Measurements from ENCODE around the gene BTAF1. TPM values are rescaled to one million over a fixed set of nuclear protein-coding genes. Genes with fewer than 3 reads are reported as not detected.
A peak's percentile ranks its signal among the peaks of the same experiment; 100 is the strongest.

Gene BTAF1
- total and polyA plus RNA-seq, 10 of the 15 experiments (the other 5 are each of a cell fraction or from before 2014, with no cell fraction given): 11.8 to 157 (median 55.5) TPM

DNA sequence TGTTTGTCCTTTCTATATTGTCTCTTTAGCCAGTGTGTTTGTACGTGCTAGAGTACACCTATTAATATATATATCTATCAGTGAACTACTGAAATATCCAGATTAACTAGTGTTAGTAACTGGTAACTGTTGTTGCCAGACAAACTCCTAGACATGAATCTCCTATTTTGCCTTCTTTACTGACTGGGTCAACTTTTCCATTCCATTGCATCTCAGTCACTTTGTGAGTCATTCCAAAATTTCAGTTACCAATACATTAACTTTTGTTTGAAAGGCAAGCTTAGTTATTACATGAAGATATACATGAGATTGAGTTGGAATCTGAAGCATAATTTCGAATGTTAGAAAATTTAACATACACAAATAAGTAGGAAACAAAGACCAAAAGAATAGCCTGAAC is 51.4 kb downstream of the BTAF1 start:
- POLR2A ChIA-PET: interaction anchor here (1.0 to 1.5 kb wide), 2 partner anchors 51 to 126 kb away, joined by 3 to 8 read pairs; partner anchors contain the start of gene BTAF1
- FAIRE-seq: no peak
- intact Hi-C loops (cut with micrococcal nuclease; ENCODE audit: unreplicated experiment): no loop called here

More for the DNA sequence above, 51.4 kb downstream of the BTAF1 start:
- Histone ChIP-seq H4K20me1 (ENCODE audit: control insufficient read depth, insufficient read depth) (no peaks in the 10 kb centered on the region), H3K27me3 (replicated peaks in 1 of 2; ENCODE audit: control insufficient read depth in 2 of 2, insufficient read depth in 2 of 2, low read length in 1 of 2) (no peaks in the 10 kb centered on the region), H2AFZ (ENCODE audit: control insufficient read depth, low read depth, low read length) (no peak overlapping the region), H3K4me3 (no peak overlapping the region), H3K36me3 (ENCODE audit: control insufficient read depth in 2 of 2, insufficient read depth in 2 of 2, low read length in 1 of 2) (peaks cover 0 to 3% of the 10 kb centered on the region in 2 experiments; a peak in 3 of 4 replicates), H3K4me1 (ENCODE audit: control insufficient read depth, insufficient read depth, low read length) (peaks cover 16% of the 10 kb centered on the region), H3K9me3 (replicated peaks; ENCODE audit: control insufficient read depth, insufficient read depth, low read length) (no peaks in the 10 kb centered on the region; the same call in 2 of the 3 replicates), H3K27ac (ENCODE audit: control insufficient read depth, insufficient read depth) (no peak overlapping the region), H3K9ac (ENCODE audit: control insufficient read depth, insufficient read depth, low read length) (no peak overlapping the region), H3K79me2 (ENCODE audit: control insufficient read depth, insufficient read depth, low read length) (no peaks in the 10 kb centered on the region), H3K4me2 (ENCODE audit: control insufficient read depth, insufficient read depth) (no peak overlapping the region)
- 73% methylated on average over 2 of the region's 2 CpGs for WGBS (ENCODE audit: insufficient coverage, insufficient replicate concordance, low lambda C conversion rate, missing lambda C conversion rate)
- in situ Hi-C loops (cut with MboI): no loop called here
- ChIA-PET CTCF (interaction anchor here (0.6 to 1.6 kb wide), 3 partner anchors 14 to 99 kb away, joined by 3 to 5 read pairs (median 4); no protein-coding TSS in a partner anchor), SMC1A (ENCODE audit: uncharacterized antibody, unreplicated experiment) (interaction anchor here (0.8 to 1.5 kb wide), 4 partner anchors 47 to 72 kb away, joined by 3 to 4 read pairs (median 3); no protein-coding TSS in a partner anchor), RAD21 (ENCODE audit: unreplicated experiment) (no interaction called here)
- DNase-seq (ENCODE audit: low read depth, low spot score) (peak; percentile 5), ATAC-seq (peak; percentile 23)
- no TSS peak for BruUV-seq (replicated peaks)
- TF ChIP-seq SREBF1 (IDR thresholded peaks at IDR 0.05; ENCODE audit: low read length): no peak
- TF ChIP-seq ATF7 (IDR thresholded peaks at IDR 0.05; ENCODE audit: low read depth): peak; percentile 18; the same call in 1 of the 2 replicates
- peak; percentile 17; the same call in 1 of the 2 replicates for TF ChIP-seq NFIC (IDR thresholded peaks at IDR 0.05; ENCODE audit: low read depth, low read length)
- no peak for TF ChIP-seq SUPT20H (IDR thresholded peaks at IDR 0.05; ENCODE audit: borderline replicate concordance, control insufficient read depth, low read depth, low read length)
- TF ChIP-seq, protein P1, sequence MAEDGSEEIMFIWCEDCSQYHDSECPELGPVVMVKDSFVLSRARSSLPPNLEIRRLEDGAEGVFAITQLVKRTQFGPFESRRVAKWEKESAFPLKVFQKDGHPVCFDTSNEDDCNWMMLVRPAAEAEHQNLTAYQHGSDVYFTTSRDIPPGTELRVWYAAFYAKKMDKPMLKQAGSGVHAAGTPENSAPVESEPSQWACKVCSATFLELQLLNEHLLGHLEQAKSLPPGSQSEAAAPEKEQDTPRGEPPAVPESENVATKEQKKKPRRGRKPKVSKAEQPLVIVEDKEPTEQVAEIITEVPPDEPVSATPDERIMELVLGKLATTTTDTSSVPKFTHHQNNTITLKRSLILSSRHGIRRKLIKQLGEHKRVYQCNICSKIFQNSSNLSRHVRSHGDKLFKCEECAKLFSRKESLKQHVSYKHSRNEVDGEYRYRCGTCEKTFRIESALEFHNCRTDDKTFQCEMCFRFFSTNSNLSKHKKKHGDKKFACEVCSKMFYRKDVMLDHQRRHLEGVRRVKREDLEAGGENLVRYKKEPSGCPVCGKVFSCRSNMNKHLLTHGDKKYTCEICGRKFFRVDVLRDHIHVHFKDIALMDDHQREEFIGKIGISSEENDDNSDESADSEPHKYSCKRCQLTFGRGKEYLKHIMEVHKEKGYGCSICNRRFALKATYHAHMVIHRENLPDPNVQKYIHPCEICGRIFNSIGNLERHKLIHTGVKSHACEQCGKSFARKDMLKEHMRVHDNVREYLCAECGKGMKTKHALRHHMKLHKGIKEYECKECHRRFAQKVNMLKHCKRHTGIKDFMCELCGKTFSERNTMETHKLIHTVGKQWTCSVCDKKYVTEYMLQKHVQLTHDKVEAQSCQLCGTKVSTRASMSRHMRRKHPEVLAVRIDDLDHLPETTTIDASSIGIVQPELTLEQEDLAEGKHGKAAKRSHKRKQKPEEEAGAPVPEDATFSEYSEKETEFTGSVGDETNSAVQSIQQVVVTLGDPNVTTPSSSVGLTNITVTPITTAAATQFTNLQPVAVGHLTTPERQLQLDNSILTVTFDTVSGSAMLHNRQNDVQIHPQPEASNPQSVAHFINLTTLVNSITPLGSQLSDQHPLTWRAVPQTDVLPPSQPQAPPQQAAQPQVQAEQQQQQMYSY (CRISPR knock-in tag; IDR thresholded peaks at IDR 0.05): no peak
- TF ChIP-seq, protein P2, sequence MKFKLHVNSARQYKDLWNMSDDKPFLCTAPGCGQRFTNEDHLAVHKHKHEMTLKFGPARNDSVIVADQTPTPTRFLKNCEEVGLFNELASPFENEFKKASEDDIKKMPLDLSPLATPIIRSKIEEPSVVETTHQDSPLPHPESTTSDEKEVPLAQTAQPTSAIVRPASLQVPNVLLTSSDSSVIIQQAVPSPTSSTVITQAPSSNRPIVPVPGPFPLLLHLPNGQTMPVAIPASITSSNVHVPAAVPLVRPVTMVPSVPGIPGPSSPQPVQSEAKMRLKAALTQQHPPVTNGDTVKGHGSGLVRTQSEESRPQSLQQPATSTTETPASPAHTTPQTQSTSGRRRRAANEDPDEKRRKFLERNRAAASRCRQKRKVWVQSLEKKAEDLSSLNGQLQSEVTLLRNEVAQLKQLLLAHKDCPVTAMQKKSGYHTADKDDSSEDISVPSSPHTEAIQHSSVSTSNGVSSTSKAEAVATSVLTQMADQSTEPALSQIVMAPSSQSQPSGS (IDR thresholded peaks at IDR 0.05; ENCODE audit: low read length): 0 out of 2 replicates have a peak, but pooled peaks have one; percentile 26
- TF ChIP-seq BCL11A (IDR thresholded peaks at IDR 0.05; ENCODE audit: low read depth, low read length): 0 out of 2 replicates have a peak, but pooled peaks have one; percentile 25

Measured in GM12878 (cell line).